Caco-2 (cell line): Measurements from ENCODE around the gene MKRN2OS. TPM values are rescaled to one million over a fixed set of nuclear protein-coding genes. Genes with fewer than 3 reads are reported as not detected.
"Not testable (repeated sequence)": the region's sequence is repeated elsewhere in the genome, so short reads cannot be mapped to it uniquely, and the experiment has no call there.

Source experiments
- BruUV-seq: library from RNA; stranded (reverse); fragments of 400-500 nt; replicated peaks from 2 replicates; lab custom pipeline; 2021; lab: Mats Ljungman, UMichigan
- CTCF ChIA-PET: fragments of 300-600 bp; sonication (Branson Sonifier 250); formaldehyde crosslinking; loops from one replicate; lab custom pipeline; 2022; ENCODE audit warnings: antibody characterized with exemption; lab: Charles Lee
- POLR2A ChIA-PET: fragments of 300-600 bp; sonication (Branson Sonifier 250); formaldehyde crosslinking; loops from one replicate; lab custom pipeline; 2022; ENCODE audit warnings: antibody characterized with exemption; lab: Charles Lee
- DNase-seq, 2 experiments: peaks; one replicate each; pipeline versions ENCODE4 v3.0.0 to v3.0.0-alpha.2; 2020 to 2022
- H3K27me3 ChIP-seq: replicated peaks from 2 replicates; pipeline ENCODE4 v1.6.0; 2011; ENCODE audit warnings: low read length; ENCODE audit not compliant: control insufficient read depth, insufficient read depth
- H3K36me3 ChIP-seq: 2 replicates; pipeline ENCODE4 v1.5.1; 2011; ENCODE audit warnings: low read length; ENCODE audit not compliant: control insufficient read depth, insufficient read depth
- H3K4me1 ChIP-seq: fragments of 250-450 bp; sonication (Bioruptor Pico); 2 replicates; pipeline ENCODE4 v1.5.1; 2020; ENCODE audit warnings: mild to moderate bottlenecking
- H3K4me3 ChIP-seq: 2 replicates; pipeline ENCODE4 v1.5.1; 2011; ENCODE audit warnings: low read depth, mild to moderate bottlenecking, control low read depth, low read length
- H3K9me3 ChIP-seq: fragments of 250-450 bp; sonication (Bioruptor Pico); 2 replicates; pipeline ENCODE4 v1.5.1; 2020; ENCODE audit warnings: mild to moderate bottlenecking, moderate library complexity
- H3K27ac Mint-ChIP-seq: one replicate; pipeline ENCODE4 v1.8.0; 2022; ENCODE audit warnings: mixed read lengths; ENCODE audit not compliant: unreplicated experiment
- H3K27me3 Mint-ChIP-seq: one replicate; pipeline ENCODE4 v1.8.0; 2022; ENCODE audit warnings: mixed read lengths; ENCODE audit not compliant: insufficient read depth, unreplicated experiment
- H3K36me3 Mint-ChIP-seq: one replicate; pipeline ENCODE4 v1.8.0; 2022; ENCODE audit warnings: mild to moderate bottlenecking, mixed read lengths; ENCODE audit not compliant: insufficient read depth, unreplicated experiment
- H3K4me1 Mint-ChIP-seq: one replicate; pipeline ENCODE4 v1.8.0; 2022; ENCODE audit warnings: low read depth, mixed read lengths; ENCODE audit not compliant: unreplicated experiment
- H3K4me3 Mint-ChIP-seq: one replicate; pipeline ENCODE4 v1.8.0; 2022; ENCODE audit warnings: mild to moderate bottlenecking, moderate library complexity, mixed read lengths; ENCODE audit not compliant: unreplicated experiment
- H3K9me3 Mint-ChIP-seq: one replicate; pipeline ENCODE4 v1.8.0; 2022; ENCODE audit warnings: mixed read lengths; ENCODE audit not compliant: unreplicated experiment
- CTCF ChIP-seq, 2 experiments: fragments of 200-600 bp in 1 of 2; IDR thresholded peaks; 1 replicate in 1 of 2; 2 replicates in 1 of 2; pipeline versions ENCODE4 v1.5.1 to v1.8.0; 2011 to 2022; ENCODE audit warnings: antibody characterized with exemption in 1 of 2, control low read depth in 1 of 2, inconsistent platforms in 1 of 2, low read depth in 1 of 2, low read length in 1 of 2, mild to moderate bottlenecking in 1 of 2, moderate library complexity in 1 of 2; ENCODE audit not compliant: insufficient read depth in 1 of 2, severe bottlenecking in 1 of 2, unreplicated experiment in 1 of 2
- intact Hi-C: fragments of 100-400 bp; cut with micrococcal nuclease; formaldehyde crosslinking; loops from one replicate; pipeline ENCODE4 v1.10.0; 2022; ENCODE audit not compliant: unreplicated experiment
- total RNA-seq: library from RNA; stranded (reverse); gene quantifications from 2 replicates; pipeline ENCODE4 v1.2.3, GENCODE V29; 2022

MKRN2OS gene
- total RNA-seq, 1 experiment from 2014 or later: 1.6 TPM

- Histone ChIP-seq H3K4me1 (peaks cover 9% of the 10 kb centered on the region), H3K4me3 (peak overlapping the region; percentile 38), H3K27me3 (no peaks in the 10 kb centered on the region), H3K9me3 (no peaks in the 10 kb centered on the region), H3K36me3 (no peaks in the 10 kb centered on the region)
- intact Hi-C loops: no loop called here
- CTCF ChIA-PET: no interaction called here
- Mint-ChIP-seq H3K27me3 (no peaks in the 10 kb centered on the region), H3K27ac (no peak overlapping the region), H3K4me3 (peak overlapping the region; percentile 84), H3K9me3 (no peaks in the 10 kb centered on the region), H3K36me3 (peaks cover 8% of the 10 kb centered on the region), H3K4me1 (peaks cover 10% of the 10 kb centered on the region)
- no TSS peak for BruUV-seq
- DNase-seq: peak in 1 of 2 experiments; percentile 29
- POLR2A ChIA-PET: no interaction called here
- TF ChIP-seq CTCF (IDR thresholded peaks at IDR 0.05; ENCODE audit: insufficient read depth in 1 of 2, low read depth in 1 of 2, low read length in 1 of 2, severe bottlenecking in 1 of 2, unreplicated experiment in 1 of 2): no peak
Measured at GRCh38 chr3:12553921-12554391, 8.7 kb upstream of the MKRN2OS start.

GRCh38 chr3:12549971-12550760 is 4.9 kb upstream of the MKRN2OS start:
- Mint-ChIP-seq H3K27ac (no peak overlapping the region), H3K36me3 (no peaks in the 10 kb centered on the region), H3K4me3 (no peak overlapping the region), H3K4me1 (no peaks in the 10 kb centered on the region), H3K9me3 (no peaks in the 10 kb centered on the region), H3K27me3 (no peaks in the 10 kb centered on the region)
- intact Hi-C loops: no loop called here
- TF ChIP-seq CTCF (IDR thresholded peaks at IDR 0.05; ENCODE audit: insufficient read depth in 1 of 2, low read depth in 1 of 2, low read length in 1 of 2, severe bottlenecking in 1 of 2, unreplicated experiment in 1 of 2): no peak
- DNase-seq: no peak
- no peaks in the 10 kb centered on the region for H3K27me3 ChIP-seq
- H3K36me3 ChIP-seq: no peaks in the 10 kb centered on the region
- BruUV-seq: no TSS peak
- no peaks in the 10 kb centered on the region for H3K9me3 ChIP-seq
- POLR2A ChIA-PET: no interaction called here
- H3K4me3 ChIP-seq: no peak overlapping the region
- CTCF ChIA-PET: no interaction called here
- H3K4me1 ChIP-seq: no peaks in the 10 kb centered on the region

GRCh38 chr3:12544652-12545472 is 437 bp downstream of the MKRN2OS start:
- Histone ChIP-seq H3K36me3 (no peaks in the 10 kb centered on the region), H3K4me1 (no peaks in the 10 kb centered on the region), H3K27me3 (no peaks in the 10 kb centered on the region), H3K4me3 (peak overlapping the region; percentile 45), H3K9me3 (no peaks in the 10 kb centered on the region)
- H3K27me3 Mint-ChIP-seq: no peaks in the 10 kb centered on the region
- no peaks in the 10 kb centered on the region for H3K36me3 Mint-ChIP-seq
- ChIA-PET POLR2A (interaction anchor here (0.9 kb wide), 1 partner anchor 12 kb away, joined by 3 read pairs; the partner anchor contains the start of gene MKRN2), CTCF (no interaction called here)
- no peak for DNase-seq
- intact Hi-C loops: loop anchor here (2.0 kb wide), 1 partner anchor 406 kb away; no protein-coding TSS in a partner anchor
- H3K9me3 Mint-ChIP-seq: no peaks in the 10 kb centered on the region
- TSS peak; percentile 90 for BruUV-seq
- peak overlapping the region; percentile 74 for H3K4me3 Mint-ChIP-seq
- H3K4me1 Mint-ChIP-seq: no peaks in the 10 kb centered on the region
- TF ChIP-seq CTCF (IDR thresholded peaks at IDR 0.05; ENCODE audit: insufficient read depth in 1 of 2, low read depth in 1 of 2, low read length in 1 of 2, severe bottlenecking in 1 of 2, unreplicated experiment in 1 of 2): no peak
- peak overlapping the region; percentile 73 for H3K27ac Mint-ChIP-seq

- H3K27me3 ChIP-seq, H3K27me3 Mint-ChIP-seq, H3K4me1 ChIP-seq, H3K36me3 Mint-ChIP-seq, intact Hi-C loops, BruUV-seq, H3K36me3 ChIP-seq, H3K9me3 Mint-ChIP-seq, DNase-seq, H3K4me3 Mint-ChIP-seq, H3K4me3 ChIP-seq, POLR2A ChIA-PET, H3K27ac Mint-ChIP-seq, CTCF ChIA-PET, H3K4me1 Mint-ChIP-seq, H3K9me3 ChIP-seq: not testable (repeated sequence)
Measured at GRCh38 chr3:12543497-12543896, 1.8 kb downstream of the MKRN2OS start.
